HepG2 (cell line): ENCODE measurements around the gene ACOT8. TPM values are rescaled to one million over a fixed set of nuclear protein-coding genes. Genes with fewer than 3 reads are reported as not detected.
A peak's percentile ranks its signal among the peaks of the same experiment; 100 is the strongest.

Source experiments
- HNRNPUL1 ChIP-seq: fragments of 200-400 bp; formaldehyde crosslinking; IDR thresholded peaks from 2 replicates; pipeline ENCODE4 v1.6.1; 2017; ENCODE audit warnings: low read depth, mild to moderate bottlenecking, low read length, moderate library complexity
- JARID2 ChIP-seq: sonication (generic); formaldehyde crosslinking; IDR thresholded peaks from 2 replicates; pipeline ENCODE4 v1.8.1; 2023; ENCODE audit warnings: missing genetic modification reagents, inconsistent platforms; ENCODE audit not compliant: insufficient replicate concordance
- MBNL3 ChIP-seq: fragments of 250-450 bp; sonication (Bioruptor Pico); conservative IDR thresholded peaks from 2 replicates; pipeline ENCODE4 v1.8.0; 2022; ENCODE audit warnings: mild to moderate bottlenecking, inconsistent platforms
- MXD4 ChIP-seq: IDR thresholded peaks from 2 replicates; pipeline ENCODE4 v1.6.1; 2016; ENCODE audit warnings: mild to moderate bottlenecking, missing biosample characterization, missing genetic modification reagents
- NFYC ChIP-seq: IDR thresholded peaks from 2 replicates; pipeline ENCODE4 v1.6.1; 2016; ENCODE audit warnings: missing genetic modification reagents, missing compliant biosample characterization
- NONO ChIP-seq, 2 experiments: fragments of 450-650 bp in 1 of 2; sonication (generic) in 1 of 2; formaldehyde crosslinking in 1 of 2; IDR thresholded peaks in 1 of 2; conservative IDR thresholded peaks in 1 of 2; 2 replicates each; pipeline versions ENCODE4 v1.6.1 to v1.8.0; 2017 to 2022; ENCODE audit warnings: mild to moderate bottlenecking in 1 of 2, missing genetic modification reagents in 1 of 2, moderate library complexity in 1 of 2
- ZNF121 ChIP-seq: sonication (generic); formaldehyde crosslinking; IDR thresholded peaks from 2 replicates; pipeline ENCODE4 v1.5.0; 2020; ENCODE audit warnings: mild to moderate bottlenecking, missing genetic modification reagents
- ZNF367 ChIP-seq: sonication (generic); formaldehyde crosslinking; IDR thresholded peaks from 2 replicates; pipeline ENCODE4 v1.4.0; 2020; ENCODE audit warnings: missing genetic modification reagents, borderline replicate concordance
- ZNF782 ChIP-seq: sonication (generic); formaldehyde crosslinking; IDR thresholded peaks from 2 replicates; pipeline ENCODE4 v1.4.0; 2020; ENCODE audit warnings: missing genetic modification reagents, mild to moderate bottlenecking, borderline replicate concordance
- polyA plus RNA-seq, 8 experiments: library from polyadenylated mRNA; depleted of rRNA in 3 of 8; stranded (reverse) in 7 of 8; unstranded in 1 of 8; fragments of >200 nt; fragmentation: Illumina TruSeq in 4 of 8; extraction: Trizol in 4 of 8; gene quantifications; 2 replicates each; pipeline versions ENCODE4 v1.2.1 to v1.2.3, GENCODE V29; 2011 to 2016; ENCODE audit warnings: low read depth in 4 of 8, missing spikeins in 1 of 8, mixed read lengths in 1 of 8; ENCODE audit not compliant: insufficient read depth in 1 of 8
- total RNA-seq, 5 experiments: library from RNA; depleted of rRNA; stranded (reverse); fragments of >200 nt; fragmentation: Illumina TruSeq; extraction: Trizol; gene quantifications; 2 replicates each; pipeline ENCODE4 v1.2.3, GENCODE V29; 2016; ENCODE audit warnings: low read depth in 1 of 5
- TF ChIP-seq, protein P1 (sequence below): sonication (generic); formaldehyde crosslinking; IDR thresholded peaks from one replicate; pipeline ENCODE4 v1.5.1; 2020; ENCODE audit warnings: mild to moderate bottlenecking, missing genetic modification reagents; ENCODE audit errors: not compliant biosample characterization
- TF ChIP-seq, protein P2 (sequence below): sonication (generic); formaldehyde crosslinking; IDR thresholded peaks from 2 replicates; pipeline ENCODE4 v1.4.0; 2020; ENCODE audit warnings: missing genetic modification reagents, borderline replicate concordance
- TF ChIP-seq, protein P3 (sequence below): sonication (generic); formaldehyde crosslinking; IDR thresholded peaks from 2 replicates; pipeline ENCODE4 v1.5.0; 2020; ENCODE audit warnings: mild to moderate bottlenecking, missing genetic modification reagents
- TF ChIP-seq, protein P4 (sequence below): sonication (generic); formaldehyde crosslinking; IDR thresholded peaks from 2 replicates; pipeline ENCODE4 v1.8.0; 2022; ENCODE audit warnings: mild to moderate bottlenecking, missing genetic modification reagents; ENCODE audit not compliant: insufficient replicate concordance

The ACOT8 gene
- total and polyA plus RNA-seq, 2 of the 13 experiments (the other 11 are each of a cell fraction or from before 2014, with no cell fraction given) = 31.4 to 45.5 TPM

DNA sequence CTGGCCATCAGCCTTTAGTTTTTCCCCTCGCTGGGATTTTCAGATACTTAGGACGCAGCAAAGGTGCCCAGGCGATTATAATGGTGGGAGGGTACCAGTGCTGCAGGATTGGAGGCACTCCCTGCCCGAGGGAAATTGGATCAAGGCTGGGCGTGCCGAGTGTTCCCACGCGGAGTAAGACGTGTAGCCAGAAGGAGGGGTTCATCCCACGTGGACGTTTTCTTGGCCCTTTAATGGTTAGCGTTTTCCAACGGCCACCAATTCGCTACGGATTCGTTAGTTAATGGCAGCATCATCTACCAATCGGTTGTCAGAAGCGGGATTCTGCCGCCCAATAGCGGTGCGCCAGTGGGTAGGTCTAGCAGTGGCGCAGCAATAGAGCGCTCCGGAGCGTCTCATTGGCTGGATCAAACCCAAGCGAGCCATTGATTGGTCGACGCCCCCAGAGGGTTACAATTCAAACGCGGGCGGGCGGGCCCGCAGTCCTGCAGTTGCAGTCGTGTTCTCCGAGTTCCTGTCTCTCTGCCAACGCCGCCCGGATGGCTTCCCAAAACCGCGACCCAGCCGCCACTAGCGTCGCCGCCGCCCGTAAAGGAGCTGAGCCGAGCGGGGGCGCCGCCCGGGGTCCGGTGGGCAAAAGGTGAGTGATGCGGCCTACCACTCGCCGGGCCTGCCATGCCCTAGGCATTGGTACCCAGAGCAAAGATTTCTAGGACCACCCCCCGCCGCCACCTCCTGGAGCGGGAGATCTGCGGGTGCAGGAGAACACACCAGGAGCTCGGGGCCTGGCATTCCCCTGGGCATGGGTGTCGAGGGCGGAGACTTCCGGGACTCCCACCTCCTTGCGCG is 44.8 kb downstream of the ACOT8 start, which contains the start of gene UBE2C (continued):
- TF ChIP-seq, protein P1, sequence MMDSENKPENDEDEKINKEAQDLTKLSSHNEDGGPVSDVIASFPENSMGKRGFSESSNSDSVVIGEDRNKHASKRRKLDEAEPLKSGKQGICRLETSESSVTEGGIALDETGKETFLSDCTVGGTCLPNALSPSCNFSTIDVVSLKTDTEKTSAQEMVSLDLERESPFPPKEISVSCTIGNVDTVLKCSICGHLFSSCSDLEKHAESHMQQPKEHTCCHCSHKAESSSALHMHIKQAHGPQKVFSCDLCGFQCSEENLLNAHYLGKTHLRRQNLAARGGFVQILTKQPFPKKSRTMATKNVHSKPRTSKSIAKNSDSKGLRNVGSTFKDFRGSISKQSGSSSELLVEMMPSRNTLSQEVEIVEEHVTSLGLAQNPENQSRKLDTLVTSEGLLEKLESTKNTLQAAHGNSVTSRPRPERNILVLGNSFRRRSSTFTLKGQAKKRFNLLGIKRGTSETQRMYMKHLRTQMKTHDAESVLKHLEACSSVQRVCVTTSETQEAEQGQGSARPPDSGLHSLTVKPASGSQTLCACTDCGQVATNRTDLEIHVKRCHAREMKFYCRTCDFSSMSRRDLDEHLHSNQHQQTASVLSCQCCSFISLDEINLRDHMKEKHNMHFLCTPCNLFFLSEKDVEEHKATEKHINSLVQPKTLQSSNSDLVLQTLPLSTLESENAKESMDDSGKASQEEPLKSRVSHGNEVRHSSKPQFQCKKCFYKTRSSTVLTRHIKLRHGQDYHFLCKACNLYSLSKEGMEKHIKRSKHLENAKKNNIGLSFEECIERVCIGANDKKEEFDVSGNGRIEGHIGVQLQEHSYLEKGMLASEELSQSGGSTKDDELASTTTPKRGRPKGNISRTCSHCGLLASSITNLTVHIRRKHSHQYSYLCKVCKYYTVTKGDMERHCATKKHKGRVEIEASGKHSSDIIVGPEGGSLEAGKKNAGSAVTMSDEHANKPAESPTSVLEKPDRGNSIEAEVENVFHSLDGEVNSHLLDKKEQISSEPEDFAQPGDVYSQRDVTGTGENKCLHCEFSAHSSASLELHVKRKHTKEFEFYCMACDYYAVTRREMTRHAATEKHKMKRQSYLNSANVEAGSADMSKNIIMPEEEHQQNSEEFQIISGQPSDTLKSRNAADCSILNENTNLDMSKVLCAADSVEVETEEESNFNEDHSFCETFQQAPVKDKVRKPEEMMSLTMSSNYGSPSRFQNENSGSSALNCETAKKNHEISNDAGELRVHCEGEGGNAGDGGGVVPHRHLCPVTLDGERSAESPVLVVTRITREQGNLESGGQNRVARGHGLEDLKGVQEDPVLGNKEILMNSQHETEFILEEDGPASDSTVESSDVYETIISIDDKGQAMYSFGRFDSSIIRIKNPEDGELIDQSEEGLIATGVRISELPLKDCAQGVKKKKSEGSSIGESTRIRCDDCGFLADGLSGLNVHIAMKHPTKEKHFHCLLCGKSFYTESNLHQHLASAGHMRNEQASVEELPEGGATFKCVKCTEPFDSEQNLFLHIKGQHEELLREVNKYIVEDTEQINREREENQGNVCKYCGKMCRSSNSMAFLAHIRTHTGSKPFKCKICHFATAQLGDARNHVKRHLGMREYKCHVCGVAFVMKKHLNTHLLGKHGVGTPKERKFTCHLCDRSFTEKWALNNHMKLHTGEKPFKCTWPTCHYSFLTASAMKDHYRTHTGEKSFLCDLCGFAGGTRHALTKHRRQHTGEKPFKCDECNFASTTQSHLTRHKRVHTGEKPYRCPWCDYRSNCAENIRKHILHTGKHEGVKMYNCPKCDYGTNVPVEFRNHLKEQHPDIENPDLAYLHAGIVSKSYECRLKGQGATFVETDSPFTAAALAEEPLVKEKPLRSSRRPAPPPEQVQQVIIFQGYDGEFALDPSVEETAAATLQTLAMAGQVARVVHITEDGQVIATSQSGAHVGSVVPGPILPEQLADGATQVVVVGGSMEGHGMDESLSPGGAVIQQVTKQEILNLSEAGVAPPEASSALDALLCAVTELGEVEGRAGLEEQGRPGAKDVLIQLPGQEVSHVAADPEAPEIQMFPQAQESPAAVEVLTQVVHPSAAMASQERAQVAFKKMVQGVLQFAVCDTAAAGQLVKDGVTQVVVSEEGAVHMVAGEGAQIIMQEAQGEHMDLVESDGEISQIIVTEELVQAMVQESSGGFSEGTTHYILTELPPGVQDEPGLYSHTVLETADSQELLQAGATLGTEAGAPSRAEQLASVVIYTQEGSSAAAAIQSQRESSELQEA (CRISPR knock-in tag) = peak; percentile 10
- TF ChIP-seq, protein P2, sequence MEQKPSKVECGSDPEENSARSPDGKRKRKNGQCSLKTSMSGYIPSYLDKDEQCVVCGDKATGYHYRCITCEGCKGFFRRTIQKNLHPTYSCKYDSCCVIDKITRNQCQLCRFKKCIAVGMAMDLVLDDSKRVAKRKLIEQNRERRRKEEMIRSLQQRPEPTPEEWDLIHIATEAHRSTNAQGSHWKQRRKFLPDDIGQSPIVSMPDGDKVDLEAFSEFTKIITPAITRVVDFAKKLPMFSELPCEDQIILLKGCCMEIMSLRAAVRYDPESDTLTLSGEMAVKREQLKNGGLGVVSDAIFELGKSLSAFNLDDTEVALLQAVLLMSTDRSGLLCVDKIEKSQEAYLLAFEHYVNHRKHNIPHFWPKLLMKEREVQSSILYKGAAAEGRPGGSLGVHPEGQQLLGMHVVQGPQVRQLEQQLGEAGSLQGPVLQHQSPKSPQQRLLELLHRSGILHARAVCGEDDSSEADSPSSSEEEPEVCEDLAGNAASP (CRISPR knock-in tag) = no peak
- no peak for TF ChIP-seq MBNL3 (CRISPR knock-in tag)
- no peak for TF ChIP-seq JARID2 (CRISPR knock-in tag)
- TF ChIP-seq ZNF121 (CRISPR knock-in tag) = no peak
- TF ChIP-seq ZNF367 = peak; percentile 26; the same call in 1 of the 2 replicates
- peak; percentile 98 for TF ChIP-seq NFYC (CRISPR knock-in tag)
- TF ChIP-seq, protein P3, sequence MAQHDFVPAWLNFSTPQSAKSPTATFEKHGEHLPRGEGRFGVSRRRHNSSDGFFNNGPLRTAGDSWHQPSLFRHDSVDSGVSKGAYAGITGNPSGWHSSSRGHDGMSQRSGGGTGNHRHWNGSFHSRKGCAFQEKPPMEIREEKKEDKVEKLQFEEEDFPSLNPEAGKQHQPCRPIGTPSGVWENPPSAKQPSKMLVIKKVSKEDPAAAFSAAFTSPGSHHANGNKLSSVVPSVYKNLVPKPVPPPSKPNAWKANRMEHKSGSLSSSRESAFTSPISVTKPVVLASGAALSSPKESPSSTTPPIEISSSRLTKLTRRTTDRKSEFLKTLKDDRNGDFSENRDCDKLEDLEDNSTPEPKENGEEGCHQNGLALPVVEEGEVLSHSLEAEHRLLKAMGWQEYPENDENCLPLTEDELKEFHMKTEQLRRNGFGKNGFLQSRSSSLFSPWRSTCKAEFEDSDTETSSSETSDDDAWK (CRISPR knock-in tag) = no peak
- no peak for TF ChIP-seq NONO (IDR thresholded peaks at IDR 0.05)
- TF ChIP-seq NONO (CRISPR knock-in tag; conservative IDR thresholded peaks at IDR 0.05) = peak; percentile 83
- 0 out of 2 replicates have a peak, but pooled peaks have one; percentile 72 for TF ChIP-seq MXD4 (CRISPR knock-in tag)
- peak; percentile 22; the same call in 1 of the 2 replicates for TF ChIP-seq ZNF782 (CRISPR knock-in tag)
- TF ChIP-seq HNRNPUL1 = no peak
- TF ChIP-seq, protein P4, sequence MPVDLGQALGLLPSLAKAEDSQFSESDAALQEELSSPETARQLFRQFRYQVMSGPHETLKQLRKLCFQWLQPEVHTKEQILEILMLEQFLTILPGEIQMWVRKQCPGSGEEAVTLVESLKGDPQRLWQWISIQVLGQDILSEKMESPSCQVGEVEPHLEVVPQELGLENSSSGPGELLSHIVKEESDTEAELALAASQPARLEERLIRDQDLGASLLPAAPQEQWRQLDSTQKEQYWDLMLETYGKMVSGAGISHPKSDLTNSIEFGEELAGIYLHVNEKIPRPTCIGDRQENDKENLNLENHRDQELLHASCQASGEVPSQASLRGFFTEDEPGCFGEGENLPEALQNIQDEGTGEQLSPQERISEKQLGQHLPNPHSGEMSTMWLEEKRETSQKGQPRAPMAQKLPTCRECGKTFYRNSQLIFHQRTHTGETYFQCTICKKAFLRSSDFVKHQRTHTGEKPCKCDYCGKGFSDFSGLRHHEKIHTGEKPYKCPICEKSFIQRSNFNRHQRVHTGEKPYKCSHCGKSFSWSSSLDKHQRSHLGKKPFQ (CRISPR knock-in tag) = no peak
